GM12801 (cell line): ENCODE data around the gene TM9SF4.

Experiments used
- CTCF ChIP-seq: IDR thresholded peaks from one replicate; pipeline ENCODE4 v1.5.1; 2011; ENCODE audit warnings: control low read depth; ENCODE audit not compliant: insufficient read length; ENCODE audit errors: extremely low read depth

TM9SF4 gene

GRCh38 chr20:32205843-32206759, 96.6 kb downstream of the TM9SF4 start:
- no peak for TF ChIP-seq CTCF

GRCh38 chr20:32206760-32207625, 97.5 kb downstream of the TM9SF4 start:
- TF ChIP-seq CTCF = no peak

GRCh38 chr20:32207626-32208498, 98.3 kb downstream of the TM9SF4 start, which contains the start of the genes PLAGL2 and POFUT1:
Gene PLAGL2, minus strand, starts transcription at chr20:32207743. Its CDS starts 5,565 bp downstream, at chr20:32202178.
Gene POFUT1, plus strand, starts transcription at chr20:32207880. Its CDS starts 62 bp downstream, at chr20:32207942.
- TF ChIP-seq CTCF = no peak

- TF ChIP-seq CTCF = no peak
Measured at GRCh38 chr20:32208499-32209154, 99.1 kb downstream of the TM9SF4 start.

- TF ChIP-seq CTCF = no peak
Measured at GRCh38 chr20:32209850-32210605, 100.5 kb downstream of the TM9SF4 start.

GRCh38 chr20:32213870-32214269, 104.4 kb downstream of the TM9SF4 start:
- TF ChIP-seq CTCF = no peak
